Fibroblast of gingiva (primary cell): ENCODE measurements around the gene DEFB128.

Source experiments
- DNase-seq: peaks from one replicate; pipeline ENCODE4 v3.0.0-alpha.2; 2011; ENCODE audit warnings: low read depth

DEFB128 gene

DNA sequence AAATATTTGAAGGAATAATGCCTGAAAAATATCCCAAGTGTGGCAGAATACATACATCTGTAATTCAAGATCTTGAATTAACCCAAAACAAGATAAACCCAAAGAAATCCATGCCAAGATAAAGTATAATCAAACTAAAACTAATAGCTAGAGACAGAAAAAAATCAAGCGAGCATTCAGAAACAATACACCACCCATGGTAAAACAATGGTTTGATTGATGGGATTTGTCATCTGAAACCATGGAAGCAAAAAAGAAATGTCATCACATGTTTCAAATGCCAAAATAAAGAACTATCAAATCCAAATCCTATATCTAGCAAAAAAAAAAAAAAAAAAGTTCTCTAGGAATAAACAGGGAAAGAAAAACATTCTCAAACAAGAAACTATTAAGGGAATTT is 37.4 kb downstream of the DEFB128 start:
- DNase-seq, result no peak

DNA sequence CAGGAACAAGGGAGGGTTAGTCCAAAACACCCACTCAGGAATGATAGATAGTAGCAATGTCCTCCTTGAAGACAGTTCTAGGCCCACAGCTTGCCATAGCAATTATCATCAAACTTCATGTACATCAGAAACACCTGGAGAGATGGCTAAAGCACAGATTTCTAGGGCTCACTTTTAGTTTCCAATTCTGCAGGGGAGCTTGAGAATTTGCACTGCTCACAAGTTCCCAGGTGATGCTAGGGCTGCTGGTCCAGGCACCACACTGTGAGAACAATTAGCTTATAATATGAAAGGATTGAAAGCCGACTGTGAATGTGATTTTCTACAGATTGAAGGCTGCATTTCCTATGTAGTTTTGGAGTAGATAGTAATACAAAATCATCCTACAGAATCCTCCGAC is 43.6 kb downstream of the DEFB128 start:
- no peak for DNase-seq

DNA sequence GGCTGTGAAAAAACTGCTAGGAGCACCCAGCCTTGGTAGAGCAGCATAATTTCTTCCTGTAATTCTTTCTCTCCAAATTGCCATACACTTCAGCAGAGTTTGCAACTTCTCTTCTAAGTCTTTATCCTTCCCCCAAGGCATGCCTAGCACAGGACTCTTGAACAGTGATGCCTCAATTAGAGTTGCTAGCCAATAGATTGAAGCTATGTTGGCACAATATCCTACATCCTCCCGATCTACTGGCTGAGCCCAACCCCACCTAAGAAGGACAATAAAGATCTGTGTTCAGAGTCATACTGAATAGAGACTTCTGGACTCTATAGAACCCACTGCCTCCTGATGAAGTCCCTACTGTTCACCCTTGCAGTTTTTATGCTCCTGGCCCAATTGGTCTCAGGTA is 47.2 kb downstream of the DEFB128 start, which contains the start of gene DEFB126:
DEFB126 (plus strand) TSS at position 301 of the 400 bp plus-strand sequence; CDS start at position 340, 39 bp downstream.
- DNase-seq, result no peak
